Left cardiac atrium (tissue), 4 donors: ENCODE results near the gene IGFALS. TPM values are rescaled to one million over a fixed set of nuclear protein-coding genes. Genes with fewer than 3 reads are reported as not detected.

Source experiments
- ATAC-seq, 2 donors: fragments of 200-7000 bp; cut with Tn5 transposase; one replicate each; pipeline ENCODE4 v1.9.1; 2020; ENCODE audit warnings: mild to moderate bottlenecking in 2 of 2, moderate library complexity in 2 of 2
- DNase-seq: peaks from one replicate; pipeline ENCODE4 v3.0.0-alpha.2; 2020
- intact Hi-C, 2 donors: fragments of 100-400 bp; cut with DNase I; formaldehyde crosslinking; loops; one replicate each; pipeline versions ENCODE4 v1.14.1 to v1.15.1; 2022 to 2023
- total RNA-seq, 2 donors: library from RNA; stranded (reverse); fragmentation: NEBNext Ultra II Directional; extraction: Animal tissue kit (Norgen Biotek cat#: 25700); gene quantifications; one replicate each; pipeline ENCODE4 v1.2.1, GENCODE V29; 2021
- donor health status: DM: no; HTN: yes; CAD: no.
- donor health status: DM: no; HTN: yes; CAD: no; lungs with severe emphysema.
- donor health status: DM: yes; HTN: yes; CAD: no.
- donor health status: Dilated cardiomyopathy.

The IGFALS gene
- total RNA-seq, 2 donors from 2014 or later, result not detected

DNA sequence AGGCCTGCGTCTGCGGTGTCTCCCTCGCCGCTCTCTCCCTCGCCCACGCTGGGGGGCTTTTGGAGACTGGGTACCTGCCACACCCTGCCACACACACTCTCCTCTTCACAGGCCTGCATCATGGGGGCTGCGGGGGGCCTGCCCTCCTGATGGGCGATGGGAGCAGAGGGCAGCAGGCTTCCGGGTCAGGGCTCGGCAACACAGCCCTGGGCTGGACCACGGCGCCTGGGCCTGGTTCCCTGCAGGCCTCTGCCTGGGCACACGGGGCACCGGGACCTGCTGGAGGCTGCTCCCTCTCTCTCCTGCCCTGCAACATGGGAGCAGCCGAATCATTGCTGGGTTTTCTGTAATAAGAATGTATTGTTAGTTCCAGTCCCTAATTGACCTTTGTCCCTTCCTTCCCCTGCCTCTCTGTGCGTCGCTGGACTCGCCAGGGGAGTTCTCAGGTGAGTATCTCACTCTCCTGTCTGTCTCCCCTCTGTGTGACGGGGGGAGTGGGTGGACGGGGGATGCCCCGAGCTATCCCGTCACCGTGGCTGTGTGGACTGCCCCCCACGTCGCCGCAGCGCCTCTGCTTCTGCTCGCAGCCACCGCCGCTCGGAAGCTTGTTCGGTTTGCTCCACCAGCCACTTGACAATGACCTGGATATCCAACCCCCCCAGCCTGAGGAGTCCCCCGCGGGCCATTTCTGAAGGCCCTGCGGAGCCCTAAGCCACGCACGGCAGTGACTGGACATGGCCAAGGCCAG, 35.6 kb downstream of the IGFALS start:
- no peak for DNase-seq

DNA sequence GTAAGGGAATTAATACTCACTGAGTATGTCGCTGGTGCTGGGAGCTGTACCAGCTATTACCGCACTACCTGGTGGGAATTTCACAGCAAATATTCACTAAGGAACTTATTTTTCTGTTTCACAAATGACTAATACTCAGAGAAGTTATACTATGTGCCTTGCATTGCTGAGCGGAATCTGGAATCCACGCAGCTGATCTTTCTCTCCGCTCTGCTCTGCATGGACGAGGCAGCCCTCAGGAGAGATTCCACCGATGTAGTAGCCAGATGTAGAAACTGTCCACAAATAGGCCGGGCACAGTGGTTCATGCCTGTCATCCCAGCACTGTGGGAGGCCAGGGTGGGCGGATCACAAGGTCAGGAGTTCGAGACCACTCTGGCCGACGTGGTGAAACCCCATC, 39.3 kb downstream of the IGFALS start:
- DNase-seq (no peak), ATAC-seq (no peak)
- intact Hi-C loops, result no loop called here

More for the DNA sequence above, 35.6 kb downstream of the IGFALS start:
- intact Hi-C loops, result no loop called here
- ATAC-seq, result no peak

DNA sequence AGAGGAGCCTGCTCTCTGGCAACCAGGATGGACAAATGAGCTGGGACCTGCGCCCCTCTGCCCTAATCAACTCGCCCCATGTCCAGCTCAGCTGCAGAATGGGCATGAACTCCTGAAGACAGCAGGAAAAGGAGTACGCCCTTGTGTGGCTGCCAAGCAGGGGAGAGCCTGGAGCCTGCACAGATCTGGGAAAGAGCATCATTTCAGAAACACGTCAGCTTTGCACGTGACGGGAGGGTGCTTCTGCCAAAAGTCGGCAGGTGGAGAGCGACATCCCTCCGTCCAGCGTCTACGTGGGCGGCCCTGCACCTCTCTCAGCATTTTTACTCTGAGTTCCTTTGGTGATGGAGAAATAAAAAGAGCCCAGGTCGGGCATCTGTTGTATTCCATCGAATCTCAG, 40.7 kb downstream of the IGFALS start:
- DNase-seq (peak; percentile 17), ATAC-seq (no peak)
- intact Hi-C loops, result no loop called here

DNA sequence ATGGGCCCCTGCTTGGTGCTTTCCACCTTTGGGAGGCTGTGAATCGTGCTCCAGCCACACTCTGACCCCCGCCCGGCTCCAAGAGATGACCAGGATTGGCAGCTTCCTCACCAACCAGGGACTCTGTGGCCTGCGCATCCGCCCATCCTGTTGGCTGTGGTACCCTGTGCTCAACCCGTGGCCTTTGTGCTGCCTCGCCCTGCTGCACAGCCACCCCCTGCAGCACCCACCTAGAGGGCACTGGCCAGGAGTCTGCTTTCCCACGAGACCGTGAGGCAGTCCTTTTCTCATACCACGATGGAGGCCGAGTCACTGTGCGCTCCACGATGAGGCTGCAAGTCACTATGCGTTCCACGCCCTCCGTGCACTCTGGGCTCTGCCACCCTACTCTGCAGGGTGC, 41.6 kb downstream of the IGFALS start:
- no peak for ATAC-seq
- DNase-seq, result no peak
- intact Hi-C loops, result no loop called here

DNA sequence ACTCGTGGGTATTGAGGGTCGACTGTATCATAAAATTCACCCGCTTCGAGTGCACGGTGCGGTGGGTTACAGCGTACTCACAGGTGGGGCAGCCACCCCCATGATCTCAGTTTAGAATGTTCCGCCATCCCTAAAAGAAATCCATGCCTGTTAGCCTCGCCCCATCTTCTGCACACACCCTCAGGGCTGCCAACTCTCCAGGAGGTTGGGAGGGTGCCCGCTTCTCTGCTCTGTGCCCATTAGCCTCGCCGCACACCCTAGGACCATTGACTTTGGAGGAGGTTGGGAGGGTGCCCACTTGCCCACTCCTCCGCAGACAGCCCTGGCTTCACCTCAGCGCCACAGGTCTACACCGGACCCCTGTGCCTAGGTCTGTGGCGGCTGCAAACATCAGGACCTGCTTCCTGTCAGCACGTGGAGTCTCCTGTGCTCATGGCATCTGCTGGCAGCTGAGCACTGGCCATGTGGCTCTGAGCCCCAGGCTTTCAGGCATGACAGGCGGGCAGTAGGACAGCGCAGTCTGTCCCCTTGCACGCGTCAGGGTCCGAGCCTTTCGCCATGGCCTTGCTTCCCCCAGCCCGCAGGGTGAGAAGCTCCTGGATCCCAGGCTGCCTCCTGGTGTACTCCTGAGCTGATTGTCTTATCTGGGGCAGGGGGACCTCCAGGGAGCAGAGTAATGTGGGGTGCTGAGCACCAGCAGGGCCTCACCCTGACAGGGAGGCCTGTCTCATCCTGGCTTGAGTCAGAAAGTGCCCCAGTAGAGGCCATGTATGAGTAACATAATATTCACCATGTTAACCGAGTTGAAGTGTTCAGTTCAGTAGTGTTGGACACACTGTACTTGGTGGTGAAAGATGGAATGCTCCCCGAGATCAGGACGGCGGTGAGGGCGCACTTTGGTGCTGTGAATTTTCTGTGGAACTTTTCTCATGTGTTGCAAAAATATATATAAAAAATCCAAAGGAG, 44.1 kb downstream of the IGFALS start:
- ATAC-seq, result no peak
- no peak for DNase-seq
- intact Hi-C loops, result no loop called here

DNA sequence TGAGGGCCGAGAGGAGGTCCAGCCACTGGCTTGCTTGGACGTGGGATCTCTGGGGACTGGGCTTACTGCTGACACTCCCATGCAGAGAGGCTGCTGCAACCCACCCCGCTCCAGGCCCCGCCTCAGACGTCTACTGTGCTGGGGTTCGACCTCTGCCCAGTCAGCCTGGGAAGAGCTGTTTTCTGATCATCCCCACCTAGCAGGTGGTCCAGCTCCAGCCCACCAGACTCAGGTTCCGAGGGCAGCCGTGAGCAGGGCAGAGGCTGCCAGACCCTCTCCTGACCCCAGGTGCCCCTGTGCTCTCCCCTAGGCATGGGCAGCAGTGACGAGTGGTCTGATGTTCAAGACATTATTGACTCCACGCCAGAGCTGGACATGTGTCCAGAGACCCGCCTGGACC, 45.6 kb downstream of the IGFALS start:
- DNase-seq, result no peak
- no peak for ATAC-seq
- intact Hi-C loops, result no loop called here

DNA sequence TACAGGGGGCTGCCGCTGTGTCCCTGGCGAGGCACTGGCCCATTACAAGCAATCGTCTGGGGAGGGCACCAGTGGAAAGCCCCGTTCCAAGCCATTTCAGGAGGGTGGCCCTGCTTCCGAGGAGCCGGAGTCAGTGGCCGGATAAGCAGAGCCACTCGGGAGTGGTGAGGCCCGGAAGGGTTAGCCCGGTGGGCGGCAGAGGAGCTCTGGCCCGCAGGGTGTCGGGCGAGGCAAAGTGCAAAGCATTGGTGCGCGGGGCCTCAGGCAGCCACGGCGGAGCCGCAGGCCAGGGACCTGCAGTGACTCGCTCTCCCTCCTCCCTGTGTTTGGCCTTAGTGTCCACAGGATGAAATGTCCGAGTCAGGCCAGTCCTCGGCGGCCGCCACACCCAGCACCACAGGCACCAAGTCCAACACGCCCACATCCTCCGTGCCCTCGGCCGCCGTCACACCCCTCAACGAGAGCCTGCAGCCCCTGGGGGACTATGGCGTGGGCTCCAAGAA, 46.8 kb downstream of the IGFALS start:
- DNase-seq, result no peak
- intact Hi-C loops, result no loop called here

DNA sequence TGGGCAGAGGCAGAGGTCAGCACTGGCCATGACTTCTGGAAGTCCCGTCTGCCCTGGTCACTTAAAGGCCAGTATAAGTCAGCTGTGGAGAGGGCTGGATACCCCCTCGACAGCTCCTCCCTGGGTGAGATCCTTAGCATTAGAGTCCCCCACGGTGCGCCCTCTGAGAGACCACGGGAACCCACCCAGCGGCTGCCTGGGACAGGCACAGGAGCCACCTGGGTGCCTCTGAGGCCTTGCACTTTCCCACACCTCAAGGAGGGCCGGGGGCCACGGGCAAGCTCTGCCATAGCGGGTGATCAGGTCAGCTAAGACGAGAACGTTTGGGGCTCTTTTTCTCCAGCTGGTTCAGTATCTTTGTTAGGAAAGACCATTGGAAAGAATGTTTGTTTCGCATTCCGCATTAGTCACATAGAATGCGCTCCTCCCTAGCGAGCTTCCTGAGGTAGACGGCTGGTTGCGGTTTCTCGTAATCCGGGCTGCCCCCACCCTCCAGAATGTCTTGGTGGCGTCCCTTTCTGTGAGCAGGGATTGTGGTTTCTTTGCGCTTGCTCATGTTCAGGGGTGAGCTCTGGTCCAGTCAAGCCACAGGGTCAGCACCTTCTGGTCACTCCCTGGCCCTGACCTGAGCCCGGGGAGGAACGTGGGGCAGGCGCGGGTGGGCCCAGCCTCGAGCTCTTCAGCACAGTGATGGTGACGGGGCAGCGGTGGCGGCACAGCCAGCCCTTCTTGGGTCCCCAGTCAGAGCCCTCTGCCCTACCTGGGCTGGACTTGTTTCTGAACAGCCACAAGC, 47.4 kb downstream of the IGFALS start:
- intact Hi-C loops, result no loop called here
- no peak for ATAC-seq
- no peak for DNase-seq

More for the DNA sequence above, 46.8 kb downstream of the IGFALS start:
- ATAC-seq, result no peak

DNA sequence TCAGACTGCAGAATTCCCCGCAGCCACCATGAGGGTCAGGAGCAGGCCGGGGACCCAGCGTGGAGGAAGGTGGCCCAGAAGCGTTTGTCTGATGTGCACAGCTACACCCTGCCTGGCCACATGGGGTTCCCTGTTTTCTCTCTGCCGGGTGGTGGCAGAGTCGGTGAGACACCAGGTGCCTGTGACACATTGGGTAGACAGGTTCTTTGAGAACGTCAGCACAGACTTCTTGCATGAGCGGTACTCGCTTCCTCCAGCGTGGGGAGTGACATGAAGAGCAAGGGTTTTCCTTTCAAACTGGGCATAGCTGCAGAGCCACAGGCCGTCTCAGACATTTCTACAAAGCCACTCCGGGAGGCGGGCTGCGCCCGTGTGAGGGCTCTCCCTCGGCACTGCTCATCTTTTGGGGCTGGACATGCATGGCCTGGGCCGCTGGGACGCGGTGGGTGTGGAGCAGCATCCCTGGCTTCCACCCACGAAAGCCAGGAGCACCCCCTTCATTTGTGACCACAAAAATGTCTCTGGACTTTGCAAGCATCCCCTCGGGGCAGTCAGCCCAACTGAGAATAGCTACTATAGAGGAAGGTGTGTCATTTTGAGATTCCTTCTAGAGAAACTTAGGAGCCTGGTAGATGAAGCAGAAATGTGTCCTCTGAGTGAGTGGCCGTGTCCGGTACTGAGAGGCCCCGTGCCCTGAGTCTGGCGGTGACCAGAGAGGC, 48.2 kb downstream of the IGFALS start:
- intact Hi-C loops, result no loop called here
- no peak for ATAC-seq
- no peak for DNase-seq

DNA sequence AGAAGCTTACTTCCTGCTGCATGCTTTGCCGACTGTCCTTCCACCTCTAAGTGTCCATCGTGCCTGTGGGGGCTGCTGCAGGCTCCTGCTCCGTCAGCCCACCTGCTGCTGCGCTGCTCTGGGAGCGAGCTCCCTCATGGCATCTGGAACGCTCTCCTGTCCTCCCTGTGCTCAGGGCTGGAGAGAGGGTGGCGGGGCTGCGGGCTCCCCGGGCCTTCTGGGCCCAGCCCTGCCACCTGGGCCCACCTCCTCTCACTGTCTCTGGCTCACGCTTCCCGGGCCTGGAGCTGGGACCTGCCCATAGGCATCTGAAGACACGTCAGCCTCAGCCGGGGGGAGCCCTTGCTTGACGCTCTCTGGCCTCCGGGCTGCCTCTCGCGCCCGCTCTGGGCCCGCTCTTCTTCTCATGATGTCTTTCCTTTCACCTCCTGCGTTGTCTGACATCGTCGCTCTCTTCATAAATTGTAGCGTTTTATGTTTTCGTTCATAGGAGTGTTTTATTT, 49.1 kb downstream of the IGFALS start:
- intact Hi-C loops, result no loop called here
- DNase-seq, result no peak
- no peak for ATAC-seq

DNA sequence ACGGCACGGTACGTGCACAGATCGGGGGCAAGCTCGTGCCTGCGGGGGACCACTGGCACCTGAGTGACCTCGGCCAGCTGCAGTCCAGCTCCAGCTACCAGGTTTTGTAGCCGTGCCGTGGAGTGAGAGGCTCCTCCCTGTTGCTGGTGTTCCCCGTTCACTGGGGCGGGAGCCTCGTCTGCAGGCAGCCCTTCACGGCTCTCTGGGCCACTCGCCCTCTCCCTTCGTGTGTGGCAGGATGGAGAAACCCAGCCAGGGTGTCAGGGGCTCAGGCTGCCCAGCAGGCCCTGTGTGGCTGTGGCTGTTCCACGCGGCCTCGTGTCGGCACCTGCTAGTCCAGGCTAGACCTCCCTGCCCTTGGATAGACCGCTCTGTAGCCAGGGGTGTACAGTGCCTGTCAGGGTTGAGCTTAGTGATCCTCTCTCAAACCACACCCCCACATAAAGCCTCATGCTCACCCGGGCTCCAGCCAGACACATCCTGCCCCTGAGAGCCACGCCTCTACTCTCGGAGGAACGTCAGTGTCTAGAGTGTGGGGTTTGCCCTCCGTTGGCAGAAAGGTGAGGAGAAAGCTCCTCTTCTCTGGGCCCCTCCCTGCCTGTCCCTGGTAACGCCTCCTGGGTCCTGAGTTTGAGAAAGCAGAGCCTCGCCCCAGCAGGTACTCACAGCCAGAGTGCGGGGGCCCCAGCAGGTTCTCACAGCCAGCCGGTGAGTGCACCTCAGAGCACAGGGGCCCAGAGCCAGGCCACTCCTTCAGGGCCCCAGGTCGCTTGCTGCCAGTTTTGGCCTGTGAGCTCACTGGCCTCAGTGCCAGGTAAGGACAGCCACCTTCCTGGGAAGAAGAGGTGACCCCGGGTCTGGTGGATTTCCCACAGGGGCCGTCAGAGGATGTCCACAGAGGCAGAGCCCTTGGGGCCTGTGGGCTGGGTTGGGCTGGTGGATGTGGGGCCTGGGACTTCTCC, 49.8 kb downstream of the IGFALS start:
- DNase-seq (no peak), ATAC-seq (no peak)
- intact Hi-C loops, result no loop called here

DNA sequence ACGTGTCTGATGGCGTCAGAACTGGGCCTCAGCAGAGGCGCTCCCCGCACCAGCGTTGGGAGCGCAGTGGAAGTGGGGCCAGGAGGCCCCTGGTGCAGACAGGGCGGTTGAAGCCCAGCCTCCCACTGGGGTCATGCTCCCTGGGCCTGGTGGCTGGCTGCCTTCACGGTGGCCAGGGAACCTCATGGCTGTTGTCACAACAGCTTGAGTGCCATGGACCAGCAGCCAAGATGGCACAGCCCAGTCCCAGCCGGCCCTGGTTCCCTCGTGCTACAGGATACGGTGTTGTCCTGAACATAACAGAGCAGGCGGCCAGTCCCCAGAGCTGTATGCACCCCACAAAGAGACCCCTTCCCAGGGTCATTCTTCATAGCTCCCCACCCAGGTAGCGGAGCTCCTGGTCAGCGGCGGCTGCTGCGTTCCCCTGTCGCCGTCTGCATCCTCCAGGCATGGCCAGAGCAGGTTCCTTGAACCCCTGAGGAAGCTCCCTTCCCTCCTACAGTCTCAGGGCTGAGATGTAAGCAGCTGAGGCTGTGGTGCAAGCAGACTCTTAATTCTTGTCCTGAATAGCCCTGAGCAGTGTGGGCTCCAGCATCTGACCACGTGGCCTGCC, 51.8 kb downstream of the IGFALS start:
- ATAC-seq (peak in 1 of 2 donors; percentile 14), DNase-seq (no peak)
- intact Hi-C loops, result no loop called here

DNA sequence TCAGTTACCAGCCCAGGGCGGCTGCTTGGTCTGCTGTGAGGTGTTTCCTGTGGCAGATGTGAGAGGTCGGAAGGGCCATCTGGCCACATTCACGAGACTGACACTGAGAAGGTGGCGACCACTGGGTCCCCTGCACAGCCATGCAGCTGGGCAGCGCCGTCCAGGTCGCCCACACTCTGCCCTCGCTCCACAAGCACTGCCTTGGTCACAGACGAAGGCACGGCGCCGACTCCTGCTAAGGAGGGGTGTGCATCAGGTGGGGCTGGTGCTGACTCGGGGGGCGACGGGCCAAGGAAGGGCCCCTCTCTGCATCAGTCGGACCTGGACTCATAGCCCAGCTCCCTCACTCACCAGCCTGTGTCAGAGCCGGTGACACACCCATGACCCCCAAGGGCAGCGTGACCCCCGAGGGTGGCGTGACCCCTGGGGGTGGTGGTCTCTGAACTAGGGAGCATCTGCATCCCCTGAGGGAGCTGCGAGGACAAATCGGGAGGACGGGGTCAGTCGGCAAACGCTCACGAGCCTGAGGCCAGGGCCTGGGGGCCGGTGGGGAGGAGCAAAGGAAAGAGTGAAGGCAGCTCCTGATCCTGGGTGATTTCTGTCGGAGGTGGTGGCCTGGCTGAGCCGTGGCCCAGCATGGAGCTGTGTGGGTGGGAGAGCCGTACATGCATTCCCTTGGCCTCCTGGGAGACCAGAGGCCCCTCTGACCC, 52.6 kb downstream of the IGFALS start:
- intact Hi-C loops, result no loop called here
- no peak for DNase-seq
- ATAC-seq, result no peak
